HCT116 (cell line): ENCODE measurements around the gene CDK5RAP2. TPM values are rescaled to one million over a fixed set of nuclear protein-coding genes. Genes with fewer than 3 reads are reported as not detected.

Source experiments
- ATAC-seq: fragments of 200-7000 bp; cut with Tn5 transposase; 2 replicates; pipeline ENCODE4 v1.9.1; 2020; ENCODE audit warnings: mild to moderate bottlenecking, moderate library complexity
- BruUV-seq: library from RNA; stranded (reverse); fragments of 400-500 nt; replicated peaks from 2 replicates; lab custom pipeline; 2021; lab: Mats Ljungman, UMichigan
- CTCF ChIA-PET: fragments of 300-600 bp; sonication (Branson Sonifier 250); formaldehyde crosslinking; loops from one replicate; lab custom pipeline; 2021; ENCODE audit warnings: antibody characterized with exemption; lab: Charles Lee
- POLR2A ChIA-PET: fragments of 300-600, 350-600 bp; sonication (Branson Sonifier 250); formaldehyde crosslinking; loops from one replicate; lab custom pipeline; 2021; ENCODE audit warnings: antibody characterized with exemption; lab: Charles Lee
- RAD21 ChIA-PET, 2 experiments: fragments of 300-600 bp; sonication (Branson Sonifier 250); formaldehyde crosslinking; loops; one replicate each; lab custom pipeline; 2023; ENCODE audit warnings: low total read pairs in 2 of 2; ENCODE audit not compliant: uncharacterized antibody in 2 of 2, unreplicated experiment in 2 of 2, low non-redundant PET in 1 of 2; lab: Charles Lee
- DNase-seq: peaks from one replicate; pipeline ENCODE4 v3.0.0-alpha.2; 2010; ENCODE audit warnings: low read depth, low spot score
- H2AFZ ChIP-seq: fragments of 200-600 bp; shearing (Covaris generic), sonication (generic); 2 replicates; pipeline ENCODE4 v1.6.1; 2017; ENCODE audit warnings: low read depth, mixed run types, mixed read lengths, antibody characterized with exemption, low read length; ENCODE audit not compliant: poor library complexity, severe bottlenecking
- H3K27ac ChIP-seq: 2 replicates; pipeline ENCODE4 v1.5.1; 2012; ENCODE audit warnings: low read depth, low read length
- H3K27me3 ChIP-seq: fragments of 200-600 bp; sonication (generic); 2 replicates; pipeline ENCODE4 v1.6.1; 2016; ENCODE audit warnings: mixed run types, low read length, mixed read lengths; ENCODE audit not compliant: insufficient read depth
- H3K36me3 ChIP-seq, 2 experiments: fragments of 200-500 bp in 1 of 2; fragments of 200-600 bp in 1 of 2; sonication (Bioruptor generic) in 1 of 2; sonication (generic) in 1 of 2; 2 replicates each; pipeline versions ENCODE4 v1.5.1 to v1.6.1; 2014 to 2016; ENCODE audit warnings: low read length in 2 of 2, inconsistent platforms in 1 of 2, mixed read lengths in 1 of 2, mixed run types in 1 of 2; ENCODE audit not compliant: insufficient read depth in 2 of 2, control insufficient read depth in 1 of 2
- H3K4me1 ChIP-seq, 2 experiments: fragments of 200-600 bp in 1 of 2; sonication (generic) in 1 of 2; 2 replicates each; pipeline versions ENCODE4 v1.5.1 to v1.6.1; 2012 to 2017; ENCODE audit warnings: low read length in 2 of 2, inconsistent platforms in 1 of 2, mild to moderate bottlenecking in 1 of 2, mixed read lengths in 1 of 2, mixed run types in 1 of 2, moderate library complexity in 1 of 2; ENCODE audit not compliant: insufficient read depth in 2 of 2, control insufficient read depth in 1 of 2
- H3K4me2 ChIP-seq: fragments of 200-600 bp; sonication (generic); 2 replicates; pipeline ENCODE4 v1.6.1; 2017; ENCODE audit warnings: mixed run types, low read length, mixed read lengths
- H3K4me3 ChIP-seq, 2 experiments: fragments of 200-600 bp in 1 of 2; sonication (generic) in 1 of 2; replicated peaks in 1 of 2; 2 replicates each; pipeline ENCODE4 v1.5.1; 2011 to 2016; ENCODE audit warnings: low read length in 2 of 2, control low read depth in 1 of 2, low read depth in 1 of 2, mild to moderate bottlenecking in 1 of 2, mixed read lengths in 1 of 2, mixed run types in 1 of 2
- H3K79me2 ChIP-seq: fragments of 200-600 bp; sonication (generic); 2 replicates; pipeline ENCODE4 v1.6.1; 2017; ENCODE audit warnings: mild to moderate bottlenecking, mixed run types, low read length, moderate library complexity, mixed read lengths; ENCODE audit not compliant: insufficient read depth
- H3K9ac ChIP-seq: fragments of 200-600 bp; sonication (generic); 2 replicates; pipeline ENCODE4 v1.6.1; 2016; ENCODE audit warnings: low read length, mixed read lengths
- H3K9me2 ChIP-seq: fragments of 200-600 bp; sonication (generic), shearing (Covaris generic); 2 replicates; pipeline ENCODE4 v1.6.1; 2017; ENCODE audit warnings: mixed run types, mild to moderate bottlenecking, moderate library complexity; ENCODE audit not compliant: insufficient read depth
- H3K9me3 ChIP-seq, 2 experiments: fragments of 200-500 bp in 1 of 2; fragments of 200-600 bp in 1 of 2; sonication (Bioruptor generic) in 1 of 2; sonication (generic) in 1 of 2; 2 replicates each; pipeline ENCODE4 v1.6.1; 2014 to 2017; ENCODE audit warnings: low read length in 2 of 2, mixed read lengths in 2 of 2, inconsistent platforms in 1 of 2, low read depth in 1 of 2, mild to moderate bottlenecking in 1 of 2, mixed run types in 1 of 2, moderate library complexity in 1 of 2; ENCODE audit not compliant: control insufficient read depth in 1 of 2, insufficient read depth in 1 of 2
- H4K20me1 ChIP-seq: fragments of 200-600 bp; sonication (generic), shearing (Covaris generic); 2 replicates; pipeline ENCODE4 v1.6.1; 2017; ENCODE audit warnings: mixed run types, mild to moderate bottlenecking, moderate library complexity; ENCODE audit not compliant: insufficient read depth
- ATF3 ChIP-seq: IDR thresholded peaks from 2 replicates; pipeline ENCODE4 v1.6.1; 2012
- CBX3 ChIP-seq: IDR thresholded peaks from 2 replicates; pipeline ENCODE4 v1.6.1; 2012; ENCODE audit warnings: low read depth
- CTCF ChIP-seq, 3 experiments: fragments of 200-600 bp in 1 of 3; sonication (generic) in 1 of 3; IDR thresholded peaks in 2 of 3; conservative IDR thresholded peaks in 1 of 3; 2 replicates each; pipeline ENCODE4 v1.5.1; 2012 to 2017; ENCODE audit warnings: low read depth in 2 of 3, low read length in 2 of 3, antibody characterized with exemption in 1 of 3, borderline replicate concordance in 1 of 3, control low read depth in 1 of 3, mild to moderate bottlenecking in 1 of 3, mixed read lengths in 1 of 3, mixed run types in 1 of 3, moderate library complexity in 1 of 3; ENCODE audit not compliant: insufficient read depth in 1 of 3
- EGR1 ChIP-seq: IDR thresholded peaks from 2 replicates; pipeline ENCODE4 v1.6.1; 2012; ENCODE audit warnings: low read depth
- EZH2 ChIP-seq: fragments of 200-600 bp; sonication (generic); IDR thresholded peaks from 2 replicates; pipeline ENCODE4 v1.6.1; 2017; ENCODE audit warnings: antibody characterized with exemption, mixed run types
- FOSL1 ChIP-seq: IDR thresholded peaks from 2 replicates; pipeline ENCODE4 v1.6.1; 2012; ENCODE audit warnings: low read depth
- JUND ChIP-seq: IDR thresholded peaks from 2 replicates; pipeline ENCODE4 v1.6.1; 2012
- MAX ChIP-seq: IDR thresholded peaks from 2 replicates; pipeline ENCODE4 v1.6.1; 2012
- POLR2A ChIP-seq: IDR thresholded peaks from 2 replicates; pipeline ENCODE4 v1.7.0; 2011; ENCODE audit warnings: borderline replicate concordance; ENCODE audit not compliant: insufficient read depth, insufficient read length; ENCODE audit errors: extremely low read depth
- POLR2AphosphoS5 ChIP-seq: IDR thresholded peaks from 2 replicates; pipeline ENCODE4 v1.6.1; 2011; ENCODE audit warnings: mild to moderate bottlenecking, low read depth, low read length, moderate library complexity
- RAD21 ChIP-seq: IDR thresholded peaks from 2 replicates; pipeline ENCODE4 v1.6.1; 2012; ENCODE audit warnings: low read depth, mild to moderate bottlenecking
- REST ChIP-seq: IDR thresholded peaks from 2 replicates; pipeline ENCODE4 v1.6.1; 2012; ENCODE audit warnings: low read depth
- SIN3A ChIP-seq: IDR thresholded peaks from 2 replicates; pipeline ENCODE4 v1.6.1; 2012; ENCODE audit warnings: low read depth
- SP1 ChIP-seq: IDR thresholded peaks from 2 replicates; pipeline ENCODE4 v1.6.1; 2012; ENCODE audit warnings: low read depth
- SRF ChIP-seq: IDR thresholded peaks from 2 replicates; pipeline ENCODE4 v1.6.1; 2012; ENCODE audit warnings: low read depth
- TCF7L2 ChIP-seq: IDR thresholded peaks from 2 replicates; pipeline ENCODE4 v1.7.0; 2011; ENCODE audit warnings: borderline replicate concordance, inconsistent platforms; ENCODE audit not compliant: insufficient read depth, insufficient read length; ENCODE audit errors: extremely low read depth
- YY1 ChIP-seq: IDR thresholded peaks from 2 replicates; pipeline ENCODE4 v1.6.1; 2011; ENCODE audit warnings: low read length, low read depth, moderate library complexity, mild to moderate bottlenecking; ENCODE audit not compliant: insufficient replicate concordance; ENCODE audit errors: extremely low read depth
- ZBTB33 ChIP-seq: IDR thresholded peaks from 2 replicates; pipeline ENCODE4 v1.6.1; 2011; ENCODE audit warnings: mild to moderate bottlenecking, low read length, moderate library complexity; ENCODE audit not compliant: insufficient replicate concordance; ENCODE audit errors: extremely low read depth
- ZNF274 ChIP-seq: fragments of 200-500 bp; sonication (Bioruptor generic); IDR thresholded peaks from 2 replicates; pipeline ENCODE4 v1.6.1; 2014; ENCODE audit warnings: mild to moderate bottlenecking, low read depth, low read length, inconsistent platforms
- intact Hi-C: fragments of 100-400 bp; cut with micrococcal nuclease; formaldehyde crosslinking; loops from 2 replicates; pipeline ENCODE4 v1.10.0; 2022
- total RNA-seq: library from RNA; stranded (reverse); gene quantifications from one replicate; pipeline ENCODE4 v1.2.1, GENCODE V29; 2021; ENCODE audit not compliant: unreplicated experiment

The CDK5RAP2 gene
- total RNA-seq, 1 experiment from 2014 or later = 56.2 TPM

- H3K36me3 ChIP-seq = peaks cover 14 to 33% of the 10 kb centered on the region in 2 experiments; a peak in 3 of 4 replicates
These were observed 174.1 kb downstream of the CDK5RAP2 start for GRCh38 chr9:120405860-120406259.

More at GRCh38 chr9:120405860-120406259, 174.1 kb downstream of the CDK5RAP2 start:
- no peak overlapping the region for H3K27ac ChIP-seq
- no peak overlapping the region for H3K4me2 ChIP-seq
- no peak overlapping the region for H3K9ac ChIP-seq
- no peak overlapping the region for H3K4me3 ChIP-seq
- no peaks in the 10 kb centered on the region for H3K9me3 ChIP-seq
- BruUV-seq = no TSS peak
- intact Hi-C loops = no loop called here
- no peaks in the 10 kb centered on the region for H3K27me3 ChIP-seq
- ATAC-seq = no peak
- H3K4me1 ChIP-seq = peaks cover 21 to 30% of the 10 kb centered on the region in 2 experiments
- TF ChIP-seq SP1 (no peak), ZBTB33 (no peak), CBX3 (no peak), REST (no peak), YY1 (no peak), FOSL1 (no peak), ATF3 (no peak), POLR2A (no peak), POLR2AphosphoS5 (no peak), RAD21 (no peak), SIN3A (no peak), CTCF (IDR thresholded peaks at IDR 0.05 in 2 of 3, conservative IDR thresholded peaks at IDR 0.05 in 1 of 3; ENCODE audit: borderline replicate concordance in 1 of 3, insufficient read depth in 1 of 3, low read depth in 2 of 3, low read length in 2 of 3) (no peak), TCF7L2 (no peak), MAX (no peak), EGR1 (no peak), SRF (no peak), EZH2 (no peak), ZNF274 (no peak), JUND (no peak)
- ChIA-PET CTCF (no interaction called here), POLR2A (no interaction called here), RAD21 (no interaction called here)
- no peaks in the 10 kb centered on the region for H4K20me1 ChIP-seq
- no peak overlapping the region for H2AFZ ChIP-seq
- H3K79me2 ChIP-seq = no peaks in the 10 kb centered on the region
- DNase-seq = no peak
- H3K9me2 ChIP-seq = no peaks in the 10 kb centered on the region
